ENCODE results near the gene SBF2. TPM values are rescaled to one million over a fixed set of nuclear protein-coding genes. Genes with fewer than 3 reads are reported as not detected.
A peak's percentile ranks its signal among the peaks of the same experiment; 100 is the strongest.
"Not testable (repeated sequence)": the region's sequence is repeated elsewhere in the genome, so short reads cannot be mapped to it uniquely, and the experiment has no call there.

Gene SBF2
- total RNA-seq, 4 donors from 2014 or later = 67.5 to 92.9 (median 71.6) TPM

DNA sequence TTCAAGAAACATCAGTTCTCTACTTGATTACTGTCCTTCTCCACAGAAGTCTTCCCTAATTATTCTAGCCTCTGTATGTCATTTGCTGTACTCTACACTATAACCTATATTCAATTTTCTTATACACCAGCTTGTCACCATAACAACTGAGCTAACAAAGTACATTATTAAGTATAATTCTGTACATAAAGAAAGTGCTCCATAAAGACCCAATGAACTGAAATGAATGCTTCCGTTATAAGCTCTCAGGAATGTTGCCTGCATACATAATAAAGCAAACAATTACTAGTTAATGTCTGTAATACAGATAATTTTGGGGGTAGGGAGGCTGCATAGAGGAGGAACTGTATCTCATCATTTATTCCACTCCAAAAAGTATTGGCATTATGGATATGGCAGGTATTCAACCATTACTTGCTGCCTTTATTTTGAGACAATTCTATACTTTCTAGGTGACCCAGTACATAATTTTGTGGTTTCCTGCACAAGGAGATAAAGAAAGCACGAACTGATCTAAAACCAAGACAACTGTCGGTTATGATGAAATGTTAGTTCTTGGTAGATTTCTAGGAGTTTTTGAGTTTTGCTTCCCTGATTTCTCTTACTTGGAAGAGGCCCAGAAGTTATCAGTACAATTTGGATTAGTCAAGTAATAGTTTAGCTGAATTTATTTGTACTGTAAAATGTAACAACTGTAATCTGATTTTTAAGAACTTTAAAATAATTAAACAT lies 202.5 kb downstream of the SBF2 start:
- Histone ChIP-seq H3K27me3 (no peaks in the 10 kb centered on the region), H3K4me1 (peaks cover 7 to 8% of the 10 kb centered on the region in 2 donors), H3K27ac (no peak overlapping the region), H3K4me3 (replicated peaks in 1 of 3) (no peak overlapping the region), H3K36me3 (no peaks in the 10 kb centered on the region), H3K9me3 (no peaks in the 10 kb centered on the region)
- no peak for TF ChIP-seq POLR2A (IDR thresholded peaks at IDR 0.05)
- TF ChIP-seq, protein P1, sequence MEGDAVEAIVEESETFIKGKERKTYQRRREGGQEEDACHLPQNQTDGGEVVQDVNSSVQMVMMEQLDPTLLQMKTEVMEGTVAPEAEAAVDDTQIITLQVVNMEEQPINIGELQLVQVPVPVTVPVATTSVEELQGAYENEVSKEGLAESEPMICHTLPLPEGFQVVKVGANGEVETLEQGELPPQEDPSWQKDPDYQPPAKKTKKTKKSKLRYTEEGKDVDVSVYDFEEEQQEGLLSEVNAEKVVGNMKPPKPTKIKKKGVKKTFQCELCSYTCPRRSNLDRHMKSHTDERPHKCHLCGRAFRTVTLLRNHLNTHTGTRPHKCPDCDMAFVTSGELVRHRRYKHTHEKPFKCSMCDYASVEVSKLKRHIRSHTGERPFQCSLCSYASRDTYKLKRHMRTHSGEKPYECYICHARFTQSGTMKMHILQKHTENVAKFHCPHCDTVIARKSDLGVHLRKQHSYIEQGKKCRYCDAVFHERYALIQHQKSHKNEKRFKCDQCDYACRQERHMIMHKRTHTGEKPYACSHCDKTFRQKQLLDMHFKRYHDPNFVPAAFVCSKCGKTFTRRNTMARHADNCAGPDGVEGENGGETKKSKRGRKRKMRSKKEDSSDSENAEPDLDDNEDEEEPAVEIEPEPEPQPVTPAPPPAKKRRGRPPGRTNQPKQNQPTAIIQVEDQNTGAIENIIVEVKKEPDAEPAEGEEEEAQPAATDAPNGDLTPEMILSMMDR (IDR thresholded peaks at IDR 0.05) = no peak
- WGBS, 2 donors = 82 to 86% methylated on average over 3 of the region's 3 CpGs
- no peak for DNase-seq
- intact Hi-C loops (cut with DNase I) = no loop called here

DNA sequence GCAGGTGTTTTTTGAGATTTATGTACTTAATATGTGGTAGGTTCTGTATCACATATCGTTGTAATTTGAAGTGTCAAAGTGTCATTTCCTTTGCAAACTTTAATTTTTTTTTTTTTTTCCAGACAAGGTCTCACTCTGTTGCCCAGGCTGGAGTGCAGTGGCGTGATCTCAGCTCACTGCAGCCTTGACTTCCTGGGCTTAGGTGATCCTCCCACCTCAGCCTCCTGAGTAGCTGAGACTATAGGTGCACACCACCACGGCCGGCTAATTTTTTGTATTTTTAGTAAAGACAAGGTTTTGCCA lies 206.1 kb downstream of the SBF2 start:
- H3K27ac ChIP-seq; intact Hi-C loops (cut with DNase I); H3K9me3 ChIP-seq; H3K4me3 ChIP-seq (replicated peaks in 1 of 3); H3K27me3 ChIP-seq; H3K36me3 ChIP-seq; DNase-seq; H3K4me1 ChIP-seq: not testable (repeated sequence)
- WGBS, 2 donors = 62 to 70% methylated on average over 4 of the region's 4 CpGs

DNA sequence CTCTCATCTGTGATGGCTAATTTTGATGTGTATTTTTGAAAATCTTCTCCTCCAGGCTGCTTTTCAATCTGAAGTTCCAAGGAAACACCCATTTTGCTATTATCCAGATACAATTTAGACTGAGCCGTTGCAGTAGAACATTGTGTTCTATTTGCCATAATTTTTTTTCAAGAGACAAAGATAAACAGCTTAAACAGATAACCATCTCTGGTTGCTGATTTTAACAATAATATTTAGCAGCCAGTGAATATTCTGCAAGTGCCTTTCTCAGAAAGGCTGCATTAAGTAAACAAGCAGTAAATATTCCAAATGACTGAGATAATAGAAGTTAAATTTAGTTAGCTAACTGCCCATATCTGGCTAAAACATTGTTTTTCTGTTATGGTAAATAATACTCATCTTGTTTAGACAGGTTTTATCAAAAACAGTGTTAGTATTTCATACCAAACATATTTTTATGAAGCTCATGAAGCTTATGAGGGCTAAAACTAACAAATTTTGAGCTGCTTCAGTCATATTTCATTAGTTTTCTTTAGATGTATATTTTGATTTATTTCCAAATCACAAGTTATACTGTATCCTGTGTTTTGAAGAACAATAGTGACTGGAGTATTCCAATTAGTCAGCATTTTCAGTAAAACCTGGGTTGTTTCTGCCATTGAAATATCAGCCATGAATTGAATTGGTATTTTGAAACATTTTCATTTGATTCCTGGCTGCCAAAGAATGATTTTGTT lies 206.7 kb downstream of the SBF2 start:
- no peak for TF ChIP-seq POLR2A (IDR thresholded peaks at IDR 0.05)
- TF ChIP-seq, protein P1 (IDR thresholded peaks at IDR 0.05) = no peak
- WGBS, 2 donors = 46 to 69% methylated on average over 1 of the region's 1 CpG
- H3K27me3 ChIP-seq = no peaks in the 10 kb centered on the region
- H3K36me3 ChIP-seq = no peaks in the 10 kb centered on the region
- H3K4me1 ChIP-seq = peaks cover 7 to 8% of the 10 kb centered on the region in 2 donors
- no peaks in the 10 kb centered on the region for H3K9me3 ChIP-seq
- H3K27ac ChIP-seq = peak overlapping the region in 1 of 3 donors; percentile 8
- no peak overlapping the region for H3K4me3 ChIP-seq (replicated peaks in 1 of 3)
- intact Hi-C loops (cut with DNase I) = no loop called here
- DNase-seq = no peak

DNA sequence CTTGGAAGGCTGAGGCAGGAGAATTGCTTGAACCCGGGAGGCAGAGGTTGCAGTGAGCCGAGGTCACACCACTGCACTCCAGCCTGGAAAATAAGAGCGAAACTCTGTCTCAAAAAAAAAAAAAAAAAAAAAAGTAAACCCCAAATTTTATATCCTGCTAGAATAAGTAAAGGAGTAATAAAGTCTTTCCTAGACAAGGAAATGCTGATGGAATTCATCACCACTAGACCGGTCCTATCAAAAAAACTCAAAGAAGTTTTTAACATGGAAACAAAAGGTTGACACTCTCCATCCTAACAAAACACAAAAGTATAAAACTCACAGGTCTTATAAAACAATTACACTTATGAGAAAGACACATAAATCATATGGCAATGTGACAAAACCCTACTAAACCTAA lies 213.9 kb downstream of the SBF2 start:
- Histone ChIP-seq H3K36me3 (no peaks in the 10 kb centered on the region), H3K4me1 (peaks cover 0 to 6% of the 10 kb centered on the region in 2 donors), H3K9me3 (no peaks in the 10 kb centered on the region), H3K27me3 (no peaks in the 10 kb centered on the region), H3K4me3 (replicated peaks in 1 of 3) (no peak overlapping the region), H3K27ac (no peak overlapping the region)
- DNase-seq = no peak
- TF ChIP-seq POLR2A (IDR thresholded peaks at IDR 0.05) = no peak
- TF ChIP-seq, protein P1 (IDR thresholded peaks at IDR 0.05) = no peak
- intact Hi-C loops (cut with DNase I) = no loop called here
- WGBS, 2 donors = 97 to 99% methylated on average over 4 of the region's 4 CpGs

DNA sequence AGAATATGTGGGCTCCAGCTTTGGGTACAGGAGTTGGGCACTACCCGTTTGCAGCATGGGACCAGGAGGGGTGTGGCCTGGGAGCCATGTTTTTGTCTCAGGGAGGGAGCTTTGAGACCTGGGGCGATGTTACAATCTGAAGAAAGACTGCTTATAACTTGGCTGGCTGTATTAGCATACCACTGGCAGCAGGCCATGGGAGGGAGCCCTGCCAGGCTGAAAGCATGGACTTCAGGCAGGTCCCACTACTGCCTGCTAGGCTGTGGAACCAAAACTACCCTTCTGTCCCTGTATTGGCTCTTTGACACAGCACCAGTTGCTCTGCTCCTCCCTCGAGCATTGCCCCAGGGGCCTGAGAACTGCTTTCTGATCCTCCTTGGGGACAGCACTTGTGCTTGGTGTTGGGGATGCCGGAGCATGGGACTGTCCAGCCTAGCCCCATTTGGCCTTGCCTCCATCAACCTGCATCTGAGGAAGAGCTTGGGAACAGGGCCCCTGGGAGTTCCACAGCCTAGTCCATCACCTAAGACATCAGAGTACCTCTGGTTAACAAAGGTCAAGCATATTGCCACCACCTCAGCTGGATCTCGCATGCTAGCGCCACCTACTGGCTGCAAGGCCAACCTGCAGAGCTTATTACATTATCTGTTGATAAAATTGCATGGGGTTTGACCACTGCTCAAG lies 217.4 kb downstream of the SBF2 start:
- Histone ChIP-seq H3K27ac (no peak overlapping the region), H3K4me3 (replicated peaks in 1 of 3) (no peak overlapping the region), H3K27me3 (no peaks in the 10 kb centered on the region), H3K36me3 (no peaks in the 10 kb centered on the region), H3K4me1 (peaks cover 0 to 6% of the 10 kb centered on the region in 2 donors), H3K9me3 (no peaks in the 10 kb centered on the region)
- DNase-seq = peak; percentile 85 to 93
- TF ChIP-seq, protein P1 (IDR thresholded peaks at IDR 0.05) = peak; percentile 22 to 64 (median 46)
- no peak for TF ChIP-seq POLR2A (IDR thresholded peaks at IDR 0.05)
- 15 to 24% methylated on average over 5 to 6 of the region's 6 CpGs for WGBS, 2 donors
- intact Hi-C loops (cut with DNase I) = no loop called here
